CD4-positive, alpha-beta T cell treated with Interleukin-15 for 4 hours (primary cell): ENCODE results near the gene KANSL1.

Source experiments
- DNase-seq: peaks from one replicate; pipeline ENCODE4 v3.0.0-alpha.2; 2020; ENCODE audit warnings: low spot score

The KANSL1 gene

GRCh38 chr17:46039592-46040186 lies 153.5 kb downstream of the KANSL1 start:
- no peak for DNase-seq

- no peak for DNase-seq
Measured at GRCh38 chr17:46038937-46039336, 154.3 kb downstream of the KANSL1 start.

- no peak for DNase-seq
Measured at GRCh38 chr17:46038414-46038813, 154.8 kb downstream of the KANSL1 start.

- no peak for DNase-seq
Measured at GRCh38 chr17:46037722-46038255, 155.4 kb downstream of the KANSL1 start.

GRCh38 chr17:46036491-46036890 lies 156.7 kb downstream of the KANSL1 start:
- DNase-seq, result no peak

- peak; percentile 45 for DNase-seq
Measured at GRCh38 chr17:46035112-46035818, 158.0 kb downstream of the KANSL1 start.

- DNase-seq, result no peak
Measured at GRCh38 chr17:46033392-46033791, 159.8 kb downstream of the KANSL1 start.

- DNase-seq, result no peak
Measured at GRCh38 chr17:46032909-46033308, 160.3 kb downstream of the KANSL1 start.

- no peak for DNase-seq
Measured at GRCh38 chr17:46031920-46032319, 161.3 kb downstream of the KANSL1 start.

GRCh38 chr17:46031440-46031839 lies 161.8 kb downstream of the KANSL1 start:
- DNase-seq, result no peak

GRCh38 chr17:46030752-46031151 lies 162.5 kb downstream of the KANSL1 start:
- DNase-seq, result no peak

GRCh38 chr17:46029627-46030026 lies 163.6 kb downstream of the KANSL1 start:
- DNase-seq, result no peak

- no peak for DNase-seq
Measured at GRCh38 chr17:46028981-46029565, 164.2 kb downstream of the KANSL1 start.

GRCh38 chr17:46028374-46028773 lies 164.9 kb downstream of the KANSL1 start:
- DNase-seq, result no peak

GRCh38 chr17:46027976-46028325 lies 165.3 kb downstream of the KANSL1 start:
- DNase-seq, result no peak

- DNase-seq, result no peak
Measured at GRCh38 chr17:46027048-46027975, 165.9 kb downstream of the KANSL1 start.

GRCh38 chr17:46026166-46027047 lies 166.8 kb downstream of the KANSL1 start:
- DNase-seq, result no peak

GRCh38 chr17:46025510-46026165 lies 167.6 kb downstream of the KANSL1 start:
- no peak for DNase-seq

GRCh38 chr17:46025060-46025459 lies 168.2 kb downstream of the KANSL1 start:
- no peak for DNase-seq

- DNase-seq, result no peak
Measured at GRCh38 chr17:46024590-46024989, 168.6 kb downstream of the KANSL1 start.
